HepG2 (cell line): ENCODE data around the gene UBL7. TPM values are rescaled to one million over a fixed set of nuclear protein-coding genes. Genes with fewer than 3 reads are reported as not detected.

Experiments used
- ATRX ChIP-seq: sonication (generic); formaldehyde crosslinking; IDR thresholded peaks from 2 replicates; pipeline ENCODE4 v1.4.0; 2020; ENCODE audit warnings: missing genetic modification reagents, borderline replicate concordance
- DMTF1 ChIP-seq: sonication (generic); formaldehyde crosslinking; IDR thresholded peaks from 2 replicates; pipeline ENCODE4 v1.4.0; 2020; ENCODE audit warnings: mild to moderate bottlenecking, missing genetic modification reagents
- FOXA3 ChIP-seq: IDR thresholded peaks from 2 replicates; pipeline ENCODE4 v1.6.1; 2016; ENCODE audit warnings: missing genetic modification reagents, missing compliant biosample characterization
- FOXJ3 ChIP-seq: sonication (generic); formaldehyde crosslinking; IDR thresholded peaks from 2 replicates; pipeline ENCODE4 v1.4.0; 2020; ENCODE audit warnings: missing genetic modification reagents, mild to moderate bottlenecking, borderline replicate concordance
- GFI1 ChIP-seq: sonication (generic); formaldehyde crosslinking; IDR thresholded peaks from 2 replicates; pipeline ENCODE4 v1.5.0; 2020; ENCODE audit warnings: missing genetic modification reagents, mild to moderate bottlenecking, borderline replicate concordance
- HDAC1 ChIP-seq: sonication (generic); formaldehyde crosslinking; IDR thresholded peaks from 2 replicates; pipeline ENCODE4 v1.5.1; 2020; ENCODE audit warnings: mild to moderate bottlenecking, missing genetic modification reagents
- HNF4G ChIP-seq, 2 experiments: sonication (generic) in 1 of 2; formaldehyde crosslinking in 1 of 2; IDR thresholded peaks; 2 replicates each; pipeline versions ENCODE4 v1.4.0 to v1.6.1; 2011 to 2020; ENCODE audit warnings: borderline replicate concordance in 2 of 2, low read depth in 2 of 2, mild to moderate bottlenecking in 2 of 2, low read length in 1 of 2, missing genetic modification reagents in 1 of 2, moderate library complexity in 1 of 2
- NCOR1 ChIP-seq: fragments of 200-600 bp; sonication (generic); IDR thresholded peaks from 2 replicates; pipeline ENCODE4 v1.7.0; 2017; ENCODE audit warnings: antibody characterized with exemption, low read length, borderline replicate concordance
- NR2F1 ChIP-seq, 2 experiments: fragments of 450-650 bp in 1 of 2; formaldehyde crosslinking in 1 of 2; IDR thresholded peaks; 2 replicates each; pipeline versions ENCODE4 v1.5.0 to v1.6.1; 2016 to 2020; ENCODE audit warnings: mild to moderate bottlenecking in 1 of 2, missing compliant biosample characterization in 1 of 2, missing genetic modification reagents in 1 of 2, moderate library complexity in 1 of 2
- PCBP1 ChIP-seq: fragments of 200-400 bp; formaldehyde crosslinking; IDR thresholded peaks from 2 replicates; pipeline ENCODE4 v1.6.1; 2017; ENCODE audit warnings: mild to moderate bottlenecking, low read depth, low read length, borderline replicate concordance
- PRMT3 ChIP-seq: sonication (generic); formaldehyde crosslinking; IDR thresholded peaks from 2 replicates; pipeline ENCODE4 v1.8.1; 2022; ENCODE audit warnings: low read depth, mild to moderate bottlenecking, moderate library complexity, missing genetic modification reagents, borderline replicate concordance
- RARA ChIP-seq: IDR thresholded peaks from 2 replicates; pipeline ENCODE4 v1.6.1; 2016; ENCODE audit warnings: missing genetic modification reagents, missing compliant biosample characterization
- SKIL ChIP-seq: sonication (generic); formaldehyde crosslinking; IDR thresholded peaks from 2 replicates; pipeline ENCODE4 v1.8.0; 2022; ENCODE audit warnings: missing genetic modification reagents, mild to moderate bottlenecking, moderate library complexity, borderline replicate concordance
- SMYD3 ChIP-seq: sonication (generic); formaldehyde crosslinking; IDR thresholded peaks from 2 replicates; pipeline ENCODE4 v1.8.1; 2023; ENCODE audit warnings: mild to moderate bottlenecking, missing genetic modification reagents
- ZBTB34 ChIP-seq: sonication (generic); formaldehyde crosslinking; IDR thresholded peaks from 2 replicates; pipeline ENCODE4 v1.8.0; 2022; ENCODE audit warnings: mild to moderate bottlenecking, missing genetic modification reagents
- ZNF687 ChIP-seq: sonication (generic); formaldehyde crosslinking; IDR thresholded peaks from 2 replicates; pipeline ENCODE4 v1.5.1; 2020; ENCODE audit warnings: mild to moderate bottlenecking, missing genetic modification reagents, moderate library complexity
- polyA plus RNA-seq, 8 experiments: library from polyadenylated mRNA; depleted of rRNA in 3 of 8; stranded (reverse) in 7 of 8; unstranded in 1 of 8; fragments of >200 nt; fragmentation: Illumina TruSeq in 4 of 8; extraction: Trizol in 4 of 8; gene quantifications; 2 replicates each; pipeline versions ENCODE4 v1.2.1 to v1.2.3, GENCODE V29; 2011 to 2016; ENCODE audit warnings: low read depth in 4 of 8, missing spikeins in 1 of 8, mixed read lengths in 1 of 8; ENCODE audit not compliant: insufficient read depth in 1 of 8
- total RNA-seq, 5 experiments: library from RNA; depleted of rRNA; stranded (reverse); fragments of >200 nt; fragmentation: Illumina TruSeq; extraction: Trizol; gene quantifications; 2 replicates each; pipeline ENCODE4 v1.2.3, GENCODE V29; 2016; ENCODE audit warnings: low read depth in 1 of 5

The UBL7 gene
- total and polyA plus RNA-seq, 2 of the 13 experiments (the other 11 are each of a cell fraction or from before 2014, with no cell fraction given), result 55.0 to 63.5 TPM

- TF ChIP-seq ZNF687 (CRISPR knock-in tag), result peak; percentile 63
- peak; percentile 61; the same call in 1 of the 2 replicates for TF ChIP-seq HNF4G (IDR thresholded peaks at IDR 0.05; ENCODE audit: borderline replicate concordance, low read depth, low read length)
- no peak for TF ChIP-seq HNF4G (CRISPR knock-in tag; IDR thresholded peaks at IDR 0.05; ENCODE audit: borderline replicate concordance, low read depth)
- TF ChIP-seq DMTF1 (CRISPR knock-in tag), result no peak
- TF ChIP-seq PCBP1, result no peak
- no peak for TF ChIP-seq ATRX
- no peak for TF ChIP-seq HDAC1 (CRISPR knock-in tag)
- peak in 1 of 2 experiments; percentile 22; a peak in 1 of 4 replicates for TF ChIP-seq NR2F1 (CRISPR knock-in tag; IDR thresholded peaks at IDR 0.05)
- peak; percentile 65; the same call in 1 of the 2 replicates for TF ChIP-seq NCOR1
- no peak for TF ChIP-seq SMYD3
- peak; percentile 26; the same call in 1 of the 2 replicates for TF ChIP-seq FOXJ3
- peak; percentile 80 for TF ChIP-seq FOXA3 (CRISPR knock-in tag)
- TF ChIP-seq SKIL (CRISPR knock-in tag), result no peak
- peak; percentile 20; the same call in 1 of the 2 replicates for TF ChIP-seq ZBTB34 (CRISPR knock-in tag)
- 0 out of 2 replicates have a peak, but pooled peaks have one; percentile 39 for TF ChIP-seq GFI1 (CRISPR knock-in tag)
- peak; percentile 62 for TF ChIP-seq RARA (CRISPR knock-in tag)
- no peak for TF ChIP-seq PRMT3
These were observed 14.9 kb downstream of the UBL7 start (continued) for GRCh38 chr15:74445816-74446763.
